ENCODE results near the gene CTBP2.

The CTBP2 gene

DNA sequence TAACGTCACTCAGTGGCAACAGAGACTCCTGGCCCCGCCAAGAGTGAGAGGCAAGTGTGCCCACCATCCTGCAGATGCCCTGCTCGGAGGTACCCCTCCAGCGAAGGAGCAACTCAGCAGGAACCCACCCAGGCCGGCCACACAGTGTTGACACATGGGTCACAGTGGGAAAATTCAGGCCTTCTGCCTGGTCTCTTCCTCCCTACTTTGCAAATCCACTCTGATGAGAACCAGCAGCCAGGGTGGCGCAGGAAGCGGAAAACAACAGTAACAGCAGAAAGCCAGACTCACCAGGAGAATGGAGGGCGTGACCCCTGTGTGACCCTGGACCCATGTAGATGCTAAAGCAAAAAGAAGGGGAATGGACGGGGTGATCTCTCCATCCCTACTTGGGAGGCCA is 53.8 kb downstream of the CTBP2 start:
- no peak for DNase-seq (ENCODE audit: low spot score)

DNA sequence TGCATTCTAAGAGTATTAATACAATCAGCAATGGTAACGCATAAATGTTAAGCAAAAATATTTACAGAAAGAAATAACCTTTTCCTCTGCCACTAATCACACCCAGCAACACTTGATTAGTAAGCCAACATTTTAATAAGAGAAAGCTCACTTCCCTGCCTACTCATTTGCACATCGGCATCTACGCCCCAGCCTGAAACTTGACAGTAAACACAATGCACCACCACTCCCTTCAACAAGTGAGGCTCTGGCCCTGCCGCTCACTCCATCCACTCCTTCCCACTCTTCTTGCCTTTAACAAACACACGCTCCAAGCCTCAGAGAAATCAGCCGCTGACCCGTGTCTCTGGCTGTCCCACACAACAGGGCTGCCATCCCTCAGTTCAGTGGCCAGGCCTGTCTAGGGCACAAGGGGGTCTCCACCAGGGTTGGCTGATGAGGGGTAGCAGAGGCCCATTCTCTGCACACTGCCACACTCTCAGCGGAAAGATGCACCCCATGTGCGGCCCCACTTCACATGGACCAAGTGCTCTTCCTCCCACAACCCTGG is 54.6 kb downstream of the CTBP2 start:
- no peak for DNase-seq (ENCODE audit: low spot score)

DNA sequence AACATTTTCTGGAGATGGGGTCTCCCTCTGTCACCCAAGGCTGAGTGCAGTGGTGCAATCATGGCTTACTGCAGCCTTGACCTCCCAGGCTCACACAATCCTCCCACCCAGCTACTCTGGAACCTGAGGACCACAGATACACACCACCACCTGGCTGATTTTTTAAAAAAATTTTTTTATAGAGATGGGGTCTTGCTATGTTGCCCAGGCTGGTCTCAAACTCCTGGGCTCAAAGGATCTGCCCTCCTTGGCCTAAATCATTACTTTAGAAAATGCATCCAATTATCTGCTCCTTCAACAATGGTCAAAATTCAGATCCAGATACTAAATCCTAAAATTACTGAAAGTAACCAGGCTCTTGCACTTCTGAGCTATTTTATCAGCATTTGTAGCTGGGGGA is 55.2 kb downstream of the CTBP2 start:
- DNase-seq (ENCODE audit: low spot score), result no peak

DNA sequence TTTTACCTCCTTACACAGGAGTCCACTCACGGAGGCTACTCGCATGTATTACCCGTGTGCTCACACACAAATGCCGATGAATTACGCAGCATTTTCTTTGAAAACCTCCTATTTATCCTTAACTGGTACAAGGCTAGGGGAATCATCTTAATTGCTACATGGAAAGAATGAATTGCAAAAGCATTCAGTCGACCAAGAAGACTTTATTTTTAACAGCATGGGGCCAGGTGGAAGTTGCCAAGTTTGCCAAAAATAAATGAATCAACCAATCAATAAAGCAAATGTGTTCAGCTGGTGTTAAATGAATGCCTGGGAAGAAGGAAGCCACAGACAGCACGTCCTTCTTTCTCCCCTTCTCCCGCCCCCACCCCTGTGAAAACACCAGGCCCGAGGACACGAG is 55.8 kb downstream of the CTBP2 start:
- DNase-seq (ENCODE audit: low spot score), result no peak

DNA sequence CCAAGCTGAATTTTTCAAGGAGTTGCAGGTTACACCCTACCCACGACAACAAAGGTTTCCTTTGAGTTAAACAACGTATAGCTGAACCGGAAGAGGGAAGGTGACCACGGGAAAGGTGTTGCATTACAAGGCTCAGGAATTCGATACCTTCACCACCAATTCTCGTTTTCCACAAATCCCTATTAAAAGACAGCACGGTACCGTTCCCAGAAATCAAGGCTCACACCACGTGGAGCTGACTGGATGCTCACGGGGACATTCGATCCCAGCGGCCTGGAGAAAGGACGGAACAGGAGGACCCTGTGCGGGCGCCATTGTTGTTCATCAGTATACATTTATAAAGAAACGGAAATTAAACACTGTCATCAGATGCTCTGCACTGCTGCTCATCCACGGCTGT is 56.4 kb downstream of the CTBP2 start:
- no peak for DNase-seq (ENCODE audit: low spot score)

DNA sequence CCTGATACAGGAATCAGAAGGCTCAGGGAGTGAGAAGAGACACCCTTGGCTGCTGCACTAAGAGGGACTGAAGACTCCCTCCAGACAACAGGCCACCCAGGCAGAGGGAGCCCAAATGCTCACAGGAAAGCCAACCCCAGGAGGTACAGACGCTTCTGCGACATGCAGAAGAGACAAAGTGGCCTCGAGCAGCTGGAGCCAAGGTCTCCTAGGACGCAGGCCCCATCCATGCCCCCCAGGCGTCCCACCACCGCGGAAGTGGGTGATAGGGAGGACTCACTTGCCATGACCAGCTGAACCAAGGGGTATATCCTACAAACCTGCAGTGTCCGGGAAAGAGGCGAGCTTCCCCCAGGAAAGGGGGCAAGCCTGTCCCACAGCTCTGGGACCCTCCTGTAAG is 56.9 kb downstream of the CTBP2 start:
- no peak for DNase-seq (ENCODE audit: low spot score)

DNA sequence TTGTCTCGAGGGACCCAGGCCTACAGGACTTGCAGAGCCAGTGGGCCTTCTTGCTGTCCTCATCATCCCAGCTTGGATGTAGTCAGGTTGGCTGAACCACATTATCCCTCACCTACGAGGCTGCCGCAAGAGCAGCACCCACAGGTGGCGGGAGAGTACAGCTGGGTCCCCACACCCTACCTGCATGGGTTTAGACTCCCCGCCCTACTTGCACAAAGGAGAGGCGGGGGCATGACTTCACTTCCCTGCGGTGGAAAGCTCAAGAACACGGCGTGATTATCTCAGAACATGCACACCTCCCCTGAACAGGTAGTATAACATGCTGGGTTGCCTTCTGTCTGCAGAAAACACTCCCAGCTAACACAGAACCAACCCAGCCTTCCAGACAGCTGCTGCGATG is 57.5 kb downstream of the CTBP2 start:
- DNase-seq (ENCODE audit: low spot score), result no peak

DNA sequence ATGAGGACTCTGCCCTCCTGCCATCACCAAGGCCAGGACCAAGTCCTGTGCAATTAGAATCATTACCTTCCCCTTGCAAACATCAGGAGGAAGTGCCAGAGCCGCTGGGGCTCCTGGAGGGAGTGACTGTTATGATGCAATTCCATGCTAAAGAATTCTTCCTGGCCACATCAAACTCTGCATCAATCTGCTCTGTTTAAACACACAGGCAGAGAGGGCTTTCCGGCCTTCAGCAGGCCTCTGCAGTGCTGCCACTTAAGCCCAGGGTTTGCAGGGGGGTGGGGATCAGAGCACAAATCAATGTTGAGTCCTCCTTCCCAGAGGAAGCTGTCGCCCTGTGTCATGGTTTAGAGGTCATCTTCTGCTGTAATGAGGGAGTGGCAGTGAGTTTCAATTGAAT is 58.1 kb downstream of the CTBP2 start:
- no peak for DNase-seq (ENCODE audit: low spot score)

DNA sequence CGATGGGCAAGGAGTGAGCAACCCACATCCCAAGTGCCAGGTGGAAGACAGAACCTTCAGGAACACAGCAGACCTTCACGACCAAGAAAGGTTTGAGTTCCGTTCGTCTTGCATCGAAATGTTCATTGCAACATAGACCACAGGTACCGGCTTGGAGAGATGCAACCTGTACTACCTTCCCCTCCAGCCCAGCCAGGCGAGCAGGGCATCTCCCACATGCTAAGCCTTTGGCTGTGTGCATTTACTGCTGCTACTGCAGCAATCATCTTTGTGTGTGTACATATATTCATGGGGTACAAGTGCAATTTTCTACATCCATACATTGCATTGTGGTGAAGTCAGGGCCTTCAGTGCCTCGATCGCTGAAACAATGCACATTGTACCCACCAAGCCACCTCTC is 58.8 kb downstream of the CTBP2 start:
- no peak for DNase-seq (ENCODE audit: low spot score)

DNA sequence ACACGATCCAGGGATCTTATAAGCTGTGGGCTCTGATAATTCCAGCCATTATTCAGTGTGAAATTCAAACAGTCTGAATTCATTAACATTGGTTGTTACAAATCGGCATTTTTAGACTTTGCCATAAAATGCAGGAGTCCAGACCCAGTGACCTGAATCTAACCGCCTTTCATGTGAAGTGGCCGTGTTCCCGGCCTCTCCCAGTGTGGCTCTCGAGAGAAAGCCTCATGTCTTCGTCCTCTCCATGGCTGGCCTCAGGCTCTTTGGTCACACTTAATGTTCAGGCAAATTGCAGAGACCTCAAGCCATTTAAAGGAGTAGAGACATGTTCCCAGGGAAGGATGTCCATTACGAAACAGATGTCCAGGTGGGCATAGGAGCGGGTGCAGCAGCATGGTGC is 59.3 kb downstream of the CTBP2 start:
- no peak for DNase-seq (ENCODE audit: low spot score)

DNA sequence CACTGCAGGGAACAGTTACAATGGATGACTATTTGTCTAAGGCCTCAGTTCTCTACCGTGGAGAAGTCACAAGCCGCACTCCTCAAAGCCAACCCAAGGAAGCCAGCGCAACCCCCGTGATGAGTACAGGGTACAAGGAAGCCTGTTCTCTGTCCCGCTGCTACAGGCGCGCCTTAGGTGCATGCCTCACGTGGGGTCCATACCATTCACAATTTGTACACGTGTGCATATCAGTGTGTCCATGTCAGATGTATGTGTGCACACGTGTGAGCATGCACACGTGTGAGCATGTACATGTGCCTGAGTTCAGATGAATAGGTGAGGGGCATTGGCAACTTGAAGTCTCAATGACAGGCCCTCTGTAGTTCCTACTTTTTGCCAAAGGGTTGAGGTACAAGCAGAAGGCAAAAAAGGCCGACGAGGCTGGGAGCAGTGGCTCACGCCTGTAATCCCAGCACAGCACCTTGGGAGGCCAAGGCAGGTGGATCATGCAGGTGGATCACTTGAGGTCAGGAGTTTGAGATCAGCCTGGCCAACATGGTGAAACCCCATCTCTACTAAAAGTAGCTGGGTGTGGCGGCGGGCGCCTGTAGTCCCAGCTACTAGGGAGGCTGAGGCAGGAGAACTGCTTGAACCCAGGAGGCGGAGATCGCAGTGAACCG is 62.8 kb downstream of the CTBP2 start:
- DNase-seq (ENCODE audit: low spot score), result no peak

DNA sequence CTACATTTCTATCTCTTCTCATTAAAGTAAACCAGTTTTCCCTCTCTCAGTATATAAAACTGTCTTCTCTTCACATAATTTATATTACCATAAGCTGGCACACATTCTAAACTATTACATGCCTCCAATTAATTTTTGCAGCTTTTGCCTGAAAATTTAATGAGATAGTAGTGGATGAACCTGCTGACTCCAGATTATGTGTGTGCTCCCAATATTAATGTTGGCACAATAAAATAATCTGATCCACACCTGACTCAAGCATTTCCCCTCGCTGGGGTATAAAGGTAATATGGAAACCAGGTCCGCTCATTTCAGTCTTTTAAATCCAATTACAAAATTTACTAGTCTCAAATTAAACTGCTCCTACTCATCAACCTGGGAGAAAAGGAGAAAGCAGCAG is 63.4 kb downstream of the CTBP2 start:
- no peak for DNase-seq (ENCODE audit: low spot score)

DNA sequence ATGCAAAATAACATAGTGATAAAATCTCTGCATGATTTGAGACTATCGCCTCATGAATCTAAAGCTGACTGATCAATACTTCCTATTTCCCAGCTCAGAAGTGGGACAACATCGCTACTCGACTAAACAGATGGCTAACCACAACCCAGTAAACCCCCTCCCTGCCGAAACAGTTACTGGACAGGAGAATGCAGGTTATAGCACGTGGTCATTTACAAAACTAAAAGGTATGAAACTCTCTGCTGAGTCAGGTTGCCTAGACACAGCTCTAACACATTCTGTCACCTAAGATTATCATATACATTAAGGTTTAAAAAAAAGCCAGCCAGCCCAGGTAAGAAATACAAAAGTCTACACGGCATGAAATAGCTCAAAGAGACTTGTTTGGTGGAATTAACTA is 64.0 kb downstream of the CTBP2 start:
- DNase-seq (ENCODE audit: low spot score), result no peak

DNA sequence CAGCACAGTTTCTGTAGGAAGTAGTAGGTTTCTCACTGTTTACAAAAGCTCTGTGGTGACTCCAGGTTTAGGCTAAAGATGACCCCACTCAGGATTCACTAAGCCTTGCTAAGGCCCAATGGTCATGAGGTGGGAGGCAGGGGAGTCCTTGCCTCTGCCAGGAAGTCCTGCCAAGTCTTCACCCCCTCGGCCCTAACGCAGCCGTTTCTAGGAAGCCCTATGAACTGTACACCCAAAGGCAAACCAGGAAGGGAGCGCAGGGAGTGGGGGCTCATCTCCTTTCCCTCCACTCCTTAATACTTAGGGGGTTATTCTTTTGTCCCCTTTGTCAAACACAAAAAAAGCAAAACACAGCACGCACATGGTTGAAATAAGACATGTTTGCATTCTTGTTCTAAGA is 64.6 kb downstream of the CTBP2 start:
- DNase-seq (ENCODE audit: low spot score), result no peak

DNA sequence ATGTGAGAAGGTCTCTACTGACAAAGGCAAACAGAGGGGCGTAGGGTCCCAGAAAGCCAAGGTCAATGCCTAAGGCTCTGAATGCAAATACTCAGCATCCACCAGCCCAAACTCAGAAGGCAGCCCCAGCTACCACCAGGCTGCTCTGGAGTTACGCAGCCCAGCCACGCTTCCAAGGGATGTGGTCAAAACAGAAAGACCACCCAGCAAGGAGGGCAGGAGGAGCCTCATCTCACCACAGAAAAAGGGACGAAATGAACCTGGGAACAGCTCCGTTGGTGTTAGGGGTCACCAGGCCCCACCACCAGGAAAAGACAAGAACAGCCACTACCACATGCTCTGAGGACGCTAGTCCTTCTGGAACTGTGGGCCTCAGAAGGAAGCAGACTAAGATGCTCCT is 65.1 kb downstream of the CTBP2 start:
- DNase-seq (ENCODE audit: low spot score), result no peak

DNA sequence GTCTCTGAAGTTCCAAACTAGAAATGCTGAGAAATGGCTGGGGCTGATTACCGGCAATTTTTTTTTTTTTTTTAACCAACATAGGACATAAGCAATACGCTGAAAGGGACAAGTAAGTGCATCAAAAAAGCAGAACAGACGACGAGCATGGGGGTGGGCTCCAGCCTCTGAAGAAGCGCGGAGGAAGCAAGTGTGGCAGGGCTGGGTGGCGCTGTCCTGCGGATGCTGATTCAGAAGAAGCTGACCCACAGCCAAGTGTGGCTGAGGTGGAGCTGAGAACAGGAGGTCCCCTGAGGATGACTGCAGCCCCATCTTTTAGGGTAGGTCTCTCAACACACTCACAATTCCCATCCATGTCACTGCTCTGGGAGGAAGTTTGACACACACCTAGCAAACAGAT is 65.6 kb downstream of the CTBP2 start:
- DNase-seq (ENCODE audit: low spot score), result no peak

DNA sequence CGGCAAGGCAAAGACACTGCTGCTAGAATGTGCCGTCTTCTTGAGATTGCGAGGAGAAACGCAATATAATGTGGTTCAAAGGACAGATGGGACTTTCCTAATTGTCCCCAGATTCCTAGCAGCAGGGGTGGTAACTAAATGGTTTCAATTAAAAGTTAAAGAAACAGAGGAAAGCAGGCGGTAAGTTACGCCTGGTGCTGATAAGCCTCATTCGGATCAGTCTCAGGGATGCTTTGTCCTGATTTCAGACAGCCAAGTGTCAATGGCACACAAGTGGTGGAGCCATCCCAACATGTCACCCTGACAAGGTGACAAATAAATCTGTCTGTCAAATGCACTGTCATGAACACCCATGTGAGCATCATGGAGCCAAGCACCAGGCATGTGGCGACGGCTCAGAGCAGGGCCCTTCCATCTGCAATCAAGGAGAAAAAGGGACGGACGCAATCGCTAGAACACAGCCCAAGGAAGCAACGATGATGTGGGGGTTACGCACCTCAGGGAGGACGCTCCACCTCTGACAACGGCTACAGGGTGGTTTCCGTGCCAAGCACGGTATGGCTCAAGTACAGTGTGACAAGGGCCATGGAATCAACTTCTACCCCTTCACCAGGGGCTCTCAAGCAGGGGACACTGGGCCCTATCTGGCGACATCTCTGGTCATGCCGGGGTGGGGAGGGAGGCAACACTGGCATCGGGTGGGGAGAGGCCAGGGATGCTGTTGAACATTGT is 66.2 kb downstream of the CTBP2 start:
- no peak for DNase-seq (ENCODE audit: low spot score)

DNA sequence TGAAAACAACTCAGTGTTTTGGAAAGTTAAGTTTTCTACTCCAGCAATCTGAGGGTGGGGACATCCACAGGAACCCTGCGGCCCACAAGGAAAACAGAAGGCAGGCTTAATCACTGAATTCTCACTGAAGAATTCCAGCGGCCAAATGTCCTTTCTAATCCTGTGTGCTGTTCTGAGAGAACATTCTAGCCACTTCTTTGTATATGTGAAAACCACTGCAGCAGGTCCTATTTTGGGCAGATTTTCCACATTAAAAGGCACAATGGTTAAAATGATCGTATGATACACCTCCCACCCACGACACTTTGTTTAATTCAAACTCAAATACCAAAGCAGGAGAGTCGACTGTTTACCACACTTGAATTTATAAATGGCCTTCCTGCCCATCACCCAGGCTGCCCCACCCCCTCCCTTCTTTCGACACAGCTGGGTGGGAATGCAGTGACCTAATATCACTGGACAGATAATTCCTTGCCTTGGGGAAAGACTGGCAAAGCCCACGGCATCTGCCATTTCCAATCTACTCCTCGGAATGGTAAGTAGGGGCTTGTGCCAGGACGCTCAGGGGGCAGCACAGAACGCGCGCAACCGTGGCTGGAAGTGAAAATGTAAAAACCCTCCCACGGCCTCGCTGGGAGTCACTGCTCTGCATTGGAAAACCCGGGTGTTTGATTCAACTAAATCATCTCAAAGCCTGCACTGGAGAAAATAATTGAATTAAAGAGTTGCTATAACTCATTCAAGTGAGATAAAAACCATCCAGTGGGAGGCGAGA is 67.0 kb downstream of the CTBP2 start:
- no peak for DNase-seq (ENCODE audit: low spot score)

DNA sequence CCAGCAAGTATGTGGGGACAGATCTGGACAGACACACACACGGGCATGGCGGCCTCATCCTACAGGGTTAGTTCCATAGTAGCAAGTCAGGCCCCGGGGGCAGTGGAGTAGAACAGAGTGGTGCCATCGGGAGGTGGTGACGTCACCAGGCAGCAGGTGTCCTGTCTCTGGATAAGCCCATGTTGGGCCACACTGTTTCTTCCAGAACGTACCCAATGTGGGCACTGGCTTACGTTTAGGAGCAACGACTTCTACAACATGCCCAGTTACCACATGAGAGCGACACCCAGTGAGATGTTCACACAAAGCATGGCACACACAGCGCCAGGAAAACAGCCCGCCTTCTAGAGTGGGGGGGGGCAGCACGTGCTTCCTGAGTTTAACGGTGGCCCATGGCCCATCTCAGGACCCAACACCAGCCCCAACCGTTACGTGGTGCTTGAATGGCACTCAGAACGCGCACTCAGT is 67.8 kb downstream of the CTBP2 start:
- no peak for DNase-seq (ENCODE audit: low spot score)

DNA sequence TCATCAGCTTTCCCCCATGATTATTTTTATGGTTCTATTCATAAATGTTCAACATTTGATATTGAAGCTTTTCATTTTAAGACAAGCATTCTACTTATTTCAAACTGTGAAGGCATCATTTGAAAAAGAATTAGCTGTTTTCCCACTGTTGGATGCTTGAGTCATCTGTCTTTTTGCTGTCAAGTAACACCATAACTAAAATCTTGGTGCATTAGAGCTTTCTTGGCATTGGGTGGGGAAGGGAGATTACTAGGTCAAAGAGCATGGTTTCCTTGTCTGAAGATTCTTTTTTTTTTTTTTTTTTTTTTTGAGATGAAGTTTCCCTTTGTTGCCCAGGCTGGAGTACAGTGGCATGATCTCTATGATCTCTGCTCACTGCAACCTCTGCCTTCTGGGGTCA is 68.5 kb downstream of the CTBP2 start:
- no peak for DNase-seq (ENCODE audit: low spot score)

DNA sequence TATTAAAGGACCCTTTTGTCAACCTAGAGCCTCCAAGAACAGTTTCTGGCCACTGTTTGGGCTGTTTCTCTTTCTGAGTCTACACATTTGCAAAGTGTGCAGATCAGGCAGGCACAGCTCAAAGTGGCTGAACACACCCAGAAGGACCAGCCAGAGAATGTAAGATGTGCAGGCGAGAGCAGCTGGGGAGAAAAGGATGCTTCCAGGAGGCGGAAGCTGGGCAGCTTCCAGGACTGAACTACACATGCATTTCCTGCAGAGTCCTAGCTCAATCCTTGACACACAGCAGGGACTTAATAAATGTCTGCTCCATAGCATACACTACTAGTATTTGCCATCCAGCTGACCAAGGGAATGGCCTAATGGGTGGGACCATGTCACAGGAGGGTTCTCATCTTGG is 70.9 kb downstream of the CTBP2 start:
- no peak for DNase-seq (ENCODE audit: low spot score)

DNA sequence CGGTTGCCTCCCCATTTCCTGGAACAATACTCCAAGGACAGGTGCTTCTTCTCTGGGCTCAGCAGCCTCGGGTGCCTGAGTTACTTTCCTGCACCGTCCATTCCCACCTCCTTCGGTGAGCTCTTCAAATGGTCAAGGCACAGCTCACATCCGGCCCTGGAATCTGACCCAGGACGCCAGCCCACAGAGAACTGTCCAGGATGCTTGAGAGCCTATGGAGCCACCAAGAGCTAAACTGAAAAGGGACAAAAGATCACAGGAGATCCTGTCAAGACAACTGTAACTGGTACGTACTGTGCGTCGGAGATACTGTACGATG is 72.5 kb downstream of the CTBP2 start:
- DNase-seq (ENCODE audit: low spot score), result no peak
